DMS 273 (cell line): Measurements from ENCODE around the gene CTIF.
"Not testable (repeated sequence)": the region's sequence is repeated elsewhere in the genome, so short reads cannot be mapped to it uniquely, and the experiment has no call there.

ENCODE experiments used
- DNase-seq: peaks from one replicate; lab custom pipeline; 2025; ENCODE audit not compliant: unreplicated experiment; lab: John Stamatoyannopoulos, UW

CTIF gene

GRCh38 chr18:48638896-48639771, 100.3 kb downstream of the CTIF start:
- DNase-seq, result no peak

GRCh38 chr18:48639772-48640432, 101.1 kb downstream of the CTIF start:
- peak; percentile 23 for DNase-seq

- no peak for DNase-seq
Observed at GRCh38 chr18:48640566-48641270, 101.9 kb downstream of the CTIF start.

GRCh38 chr18:48641981-48642380, 103.2 kb downstream of the CTIF start:
- peak; percentile 53 for DNase-seq

GRCh38 chr18:48642503-48642902, 103.7 kb downstream of the CTIF start:
- DNase-seq, result no peak

- no peak for DNase-seq
Observed at GRCh38 chr18:48643262-48643661, 104.4 kb downstream of the CTIF start.

- no peak for DNase-seq
Observed at GRCh38 chr18:48644029-48644428, 105.2 kb downstream of the CTIF start.

GRCh38 chr18:48645427-48646002, 106.7 kb downstream of the CTIF start:
- no peak for DNase-seq

- no peak for DNase-seq
Observed at GRCh38 chr18:48646976-48647375, 108.1 kb downstream of the CTIF start.

- peak; percentile 19 for DNase-seq
Observed at GRCh38 chr18:48649231-48649630, 110.4 kb downstream of the CTIF start.

- not testable (repeated sequence) for DNase-seq
Observed at GRCh38 chr18:48654591-48654990, 115.8 kb downstream of the CTIF start.

- no peak for DNase-seq
Observed at GRCh38 chr18:48655508-48655907, 116.7 kb downstream of the CTIF start.

GRCh38 chr18:48656176-48656575, 117.3 kb downstream of the CTIF start:
- DNase-seq, result no peak

- no peak for DNase-seq
Observed at GRCh38 chr18:48656582-48656981, 117.8 kb downstream of the CTIF start.

- DNase-seq, result no peak
Observed at GRCh38 chr18:48657447-48658120, 118.8 kb downstream of the CTIF start.

- no peak for DNase-seq
Observed at GRCh38 chr18:48658721-48659120, 119.9 kb downstream of the CTIF start.

GRCh38 chr18:48659188-48660009, 120.6 kb downstream of the CTIF start:
- no peak for DNase-seq

- peak; percentile 25 for DNase-seq
Observed at GRCh38 chr18:48660346-48661228, 121.8 kb downstream of the CTIF start.

- no peak for DNase-seq
Observed at GRCh38 chr18:48661421-48661820, 122.6 kb downstream of the CTIF start.
